Bronchial epithelial cell (primary cell): ENCODE results near the gene SYCP3. TPM values are rescaled to one million over a fixed set of nuclear protein-coding genes. Genes with fewer than 3 reads are reported as not detected.

Source experiments
- DNase-seq: peaks from one replicate; pipeline ENCODE4 v3.0.0-alpha.2; 2010; ENCODE audit warnings: low read depth
- FAIRE-seq: peaks from 2 replicates; lab custom pipeline; 2011; peaks lifted over from hg19 to GRCh38; lab: Jason Lieb, UNC
- H3K27me3 ChIP-seq: 2 replicates; pipeline ENCODE4 v1.5.1; 2011; ENCODE audit warnings: low read length; ENCODE audit not compliant: control insufficient read depth, insufficient read depth
- H3K36me3 ChIP-seq: 2 replicates; pipeline ENCODE4 v1.5.1; 2011; ENCODE audit warnings: low read length; ENCODE audit not compliant: control insufficient read depth, insufficient read depth
- H3K4me3 ChIP-seq: 2 replicates; pipeline ENCODE4 v1.5.1; 2011; ENCODE audit warnings: mild to moderate bottlenecking, low read depth, low read length, control low read depth
- total RNA-seq: library from RNA; depleted of rRNA; stranded (reverse); fragments of >200 nt; gene quantifications from 2 replicates; pipeline ENCODE4 v1.2.1, GENCODE V29; 2014
- TF ChIP-seq, protein P1 (sequence below): IDR thresholded peaks from 2 replicates; pipeline ENCODE4 v1.5.1; 2011; ENCODE audit warnings: mild to moderate bottlenecking, moderate library complexity, low read length, control low read depth, inconsistent platforms; ENCODE audit not compliant: insufficient read depth, severe bottlenecking

SYCP3 gene
- total RNA-seq, 1 donor from 2014 or later: under 0.01 TPM

DNA sequence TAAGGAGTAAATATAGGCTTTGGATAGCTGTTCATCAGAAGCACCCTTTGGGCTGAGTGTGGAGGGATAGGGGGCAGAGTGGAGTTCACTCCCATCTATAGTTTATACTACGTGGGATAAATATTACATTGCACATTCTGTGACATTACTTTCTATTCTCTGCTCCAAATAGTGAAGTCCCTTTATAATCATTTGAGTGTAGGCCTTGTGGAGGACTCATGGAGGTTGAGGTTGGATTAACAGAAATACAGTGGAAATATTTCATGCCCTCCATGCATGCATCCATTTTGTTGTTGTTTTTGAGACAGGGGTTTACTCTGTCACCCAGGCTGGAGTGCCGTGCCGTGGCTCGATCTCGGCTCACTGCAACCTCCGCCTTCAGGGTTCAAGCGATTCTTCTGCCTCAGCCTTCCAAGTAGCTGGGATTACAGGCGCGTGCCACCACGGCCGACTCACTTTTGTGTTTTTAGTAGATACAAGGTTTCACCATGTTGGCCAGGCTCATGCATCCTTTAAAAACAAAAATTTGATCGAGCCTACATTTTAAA is 40.4 kb downstream of the SYCP3 start:
- Histone ChIP-seq H3K27me3 (no peaks in the 10 kb centered on the region), H3K36me3 (no peaks in the 10 kb centered on the region), H3K4me3 (no peak overlapping the region)
- DNase-seq (no peak), FAIRE-seq (no peak)
- TF ChIP-seq, protein P1, sequence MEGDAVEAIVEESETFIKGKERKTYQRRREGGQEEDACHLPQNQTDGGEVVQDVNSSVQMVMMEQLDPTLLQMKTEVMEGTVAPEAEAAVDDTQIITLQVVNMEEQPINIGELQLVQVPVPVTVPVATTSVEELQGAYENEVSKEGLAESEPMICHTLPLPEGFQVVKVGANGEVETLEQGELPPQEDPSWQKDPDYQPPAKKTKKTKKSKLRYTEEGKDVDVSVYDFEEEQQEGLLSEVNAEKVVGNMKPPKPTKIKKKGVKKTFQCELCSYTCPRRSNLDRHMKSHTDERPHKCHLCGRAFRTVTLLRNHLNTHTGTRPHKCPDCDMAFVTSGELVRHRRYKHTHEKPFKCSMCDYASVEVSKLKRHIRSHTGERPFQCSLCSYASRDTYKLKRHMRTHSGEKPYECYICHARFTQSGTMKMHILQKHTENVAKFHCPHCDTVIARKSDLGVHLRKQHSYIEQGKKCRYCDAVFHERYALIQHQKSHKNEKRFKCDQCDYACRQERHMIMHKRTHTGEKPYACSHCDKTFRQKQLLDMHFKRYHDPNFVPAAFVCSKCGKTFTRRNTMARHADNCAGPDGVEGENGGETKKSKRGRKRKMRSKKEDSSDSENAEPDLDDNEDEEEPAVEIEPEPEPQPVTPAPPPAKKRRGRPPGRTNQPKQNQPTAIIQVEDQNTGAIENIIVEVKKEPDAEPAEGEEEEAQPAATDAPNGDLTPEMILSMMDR: no peak

DNA sequence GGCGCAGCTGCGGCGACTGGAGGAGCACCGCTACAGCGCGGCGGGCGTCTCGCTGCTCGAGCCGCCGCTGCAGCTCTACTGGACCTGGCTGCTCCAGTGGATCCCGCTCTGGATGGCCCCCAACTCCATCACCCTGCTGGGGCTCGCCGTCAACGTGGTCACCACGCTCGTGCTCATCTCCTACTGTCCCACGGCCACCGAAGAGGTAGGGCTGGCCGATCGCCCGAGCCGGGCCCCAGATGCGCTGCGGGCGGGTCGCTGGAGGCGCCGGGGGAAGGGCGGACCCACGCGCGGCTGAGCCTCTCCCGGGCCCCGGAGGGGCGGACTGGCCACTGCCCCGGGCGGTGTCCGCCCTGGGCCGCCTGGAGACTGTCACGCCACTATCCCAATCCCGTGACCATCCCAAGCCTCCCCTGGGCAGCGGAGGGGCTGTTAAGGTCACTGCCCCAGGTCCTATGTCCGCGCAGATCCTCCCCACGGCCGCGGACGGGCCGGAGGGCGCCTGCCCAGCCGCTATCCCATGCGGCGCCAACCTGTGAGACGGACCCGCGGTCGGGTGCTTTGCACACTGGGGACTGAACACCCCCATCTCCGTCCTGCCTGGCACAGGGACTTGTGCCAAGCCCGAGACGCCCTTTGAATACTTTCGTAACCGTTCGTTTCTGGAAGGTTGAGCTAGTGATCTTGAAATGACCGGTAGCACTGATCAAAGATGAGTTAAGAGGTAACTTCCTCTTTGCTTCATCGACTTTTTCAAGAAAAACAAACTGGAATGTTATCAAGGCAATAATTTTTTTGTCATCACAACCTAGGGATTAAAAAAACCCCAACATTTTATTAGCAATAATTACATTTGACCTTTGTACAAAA is 41.1 kb downstream of the SYCP3 start:
- no peak for FAIRE-seq

DNA sequence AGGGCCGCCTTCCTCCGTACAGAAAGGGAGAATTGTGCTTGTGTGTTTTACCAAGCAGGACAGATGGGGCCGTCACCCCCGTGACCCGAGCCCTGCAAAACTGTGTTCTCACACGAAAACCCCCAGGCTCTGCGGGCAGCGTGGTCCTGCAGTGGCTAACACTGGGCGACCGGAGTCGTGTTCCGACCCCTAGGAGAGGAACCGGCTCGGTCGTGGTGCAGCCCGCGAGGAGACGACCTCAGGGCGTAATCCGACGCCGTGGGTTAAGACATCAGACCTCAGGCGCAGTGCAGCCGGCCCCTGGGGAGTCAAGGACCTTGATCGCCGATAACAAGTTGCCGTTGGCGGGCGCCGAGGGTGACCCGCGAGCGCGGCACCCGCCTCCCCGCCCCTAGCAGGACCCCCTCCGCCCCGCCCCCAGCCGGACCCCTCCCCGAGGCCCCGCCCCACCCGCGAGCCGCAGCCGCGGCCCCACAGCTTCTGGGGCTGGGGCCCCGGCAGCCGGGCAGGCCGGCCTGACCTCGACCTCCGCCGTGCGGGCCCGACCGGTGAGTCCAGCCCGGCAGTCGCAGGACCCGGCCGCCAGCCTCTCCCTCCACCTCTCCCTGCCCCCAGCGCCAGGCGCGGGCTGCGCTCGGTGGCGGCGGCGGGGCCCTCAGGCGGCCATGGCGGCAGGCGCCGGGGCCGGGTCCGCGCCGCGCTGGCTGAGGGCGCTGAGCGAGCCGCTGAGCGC is 41.9 kb downstream of the SYCP3 start, which contains the start of gene CHPT1:
Gene CHPT1 (plus strand): TSS at position 444 of the 733 bp plus-strand sequence. CDS start 222 bp downstream, at position 666.
- DNase-seq (no peak), FAIRE-seq (no peak)
- no peaks in the 10 kb centered on the region for H3K27me3 ChIP-seq
- peak within 1 kb of the TSS; percentile 70 for H3K4me3 ChIP-seq
- TF ChIP-seq, protein P1: no peak
- no peaks in the 10 kb centered on the region for H3K36me3 ChIP-seq

More for the DNA sequence above, 41.1 kb downstream of the SYCP3 start:
- no peaks in the 10 kb centered on the region for H3K36me3 ChIP-seq
- TF ChIP-seq, protein P1: no peak
- peak overlapping the region; percentile 70 for H3K4me3 ChIP-seq
- no peak for DNase-seq
- no peaks in the 10 kb centered on the region for H3K27me3 ChIP-seq

DNA sequence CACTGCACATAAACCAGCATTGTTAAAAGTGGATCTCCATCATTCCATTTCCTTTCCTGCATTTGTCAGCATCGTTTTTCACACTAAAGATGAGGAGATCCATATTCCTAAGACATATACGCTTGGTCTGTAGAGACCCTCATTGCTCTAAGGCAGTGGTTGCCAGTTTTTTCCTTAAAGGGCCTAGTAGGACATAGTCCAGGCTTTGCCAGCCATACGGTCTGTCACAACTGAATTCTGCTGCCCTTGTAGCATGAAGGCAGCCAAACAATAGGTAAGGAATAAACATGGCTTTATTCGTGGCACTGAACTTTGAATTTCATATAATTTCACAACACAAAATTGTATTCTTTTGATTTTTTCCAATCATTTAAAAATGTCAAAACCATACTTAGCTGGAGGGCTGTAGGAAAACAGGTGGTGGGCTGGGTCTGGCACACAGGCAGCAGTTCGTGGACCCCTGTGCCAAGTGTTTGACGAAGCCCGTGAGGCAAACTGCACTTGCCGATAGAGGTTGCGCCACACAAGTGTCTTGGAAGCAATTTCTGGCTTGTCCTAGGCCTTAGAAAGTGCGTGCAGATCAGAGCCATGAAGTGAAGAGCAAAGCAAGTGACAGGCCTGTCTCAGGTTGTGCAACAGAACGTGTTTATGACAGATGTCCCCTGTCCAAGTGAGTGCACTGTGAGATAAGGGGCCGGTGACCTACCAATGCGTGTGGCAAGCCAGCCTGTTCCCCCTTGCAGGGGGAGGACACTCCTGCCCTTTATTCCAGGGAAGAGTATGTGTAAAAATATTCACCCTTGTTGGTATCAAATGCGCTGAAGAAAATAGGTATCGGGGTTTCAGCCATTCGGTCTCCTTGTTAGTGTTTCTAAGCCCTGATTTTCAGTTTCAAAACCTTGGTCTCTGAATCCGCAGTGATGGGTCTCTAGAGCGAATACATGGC is 42.7 kb downstream of the SYCP3 start:
- H3K4me3 ChIP-seq: peak overlapping the region; percentile 70
- H3K27me3 ChIP-seq: no peaks in the 10 kb centered on the region
- TF ChIP-seq, protein P1: no peak
- no peaks in the 10 kb centered on the region for H3K36me3 ChIP-seq
- DNase-seq (no peak), FAIRE-seq (no peak)

DNA sequence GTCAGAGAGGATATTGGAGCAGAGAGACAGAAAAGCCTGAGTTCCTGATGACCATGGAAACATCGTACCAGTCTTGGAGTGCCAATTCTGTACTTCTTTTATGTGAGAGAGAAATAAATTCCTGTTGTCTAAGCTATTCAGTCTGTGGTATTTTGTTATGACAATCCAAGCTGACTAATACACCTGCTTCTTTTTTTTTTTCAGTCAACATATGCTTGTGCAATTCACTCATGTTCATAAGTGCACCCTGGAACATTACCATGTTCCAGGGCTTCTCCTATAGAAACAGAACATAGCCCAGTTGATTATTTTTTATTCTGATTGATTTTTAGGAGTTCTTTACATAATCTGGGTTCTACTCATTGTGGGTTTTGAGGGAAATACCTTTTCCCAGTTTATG is 43.6 kb downstream of the SYCP3 start:
- no peak overlapping the region for H3K4me3 ChIP-seq
- no peak for FAIRE-seq
- no peaks in the 10 kb centered on the region for H3K27me3 ChIP-seq
- TF ChIP-seq, protein P1: no peak
- no peaks in the 10 kb centered on the region for H3K36me3 ChIP-seq
- DNase-seq: peak; percentile 80
